ENCODE results near the gene ADCY5.
"Not testable (repeated sequence)": the region's sequence is repeated elsewhere in the genome, so short reads cannot be mapped to it uniquely, and the experiment has no call there.

Gene ADCY5

GRCh38 chr3:123448536-123449101 lies at the start of gene ADCY5:
ADCY5 (minus strand) TSS chr3:123449090; CDS start chr3:123448545, 545 bp downstream.
- peak; percentile 18 for DNase-seq

- no peak for DNase-seq
Observed at GRCh38 chr3:123493912-123494311, 45.0 kb upstream of the ADCY5 start.

GRCh38 chr3:123491966-123492587 lies 43.2 kb upstream of the ADCY5 start:
- no peak for DNase-seq

- peak; percentile 71 for DNase-seq
Observed at GRCh38 chr3:123489400-123490004, 40.6 kb upstream of the ADCY5 start.

GRCh38 chr3:123488645-123489347 lies 39.9 kb upstream of the ADCY5 start:
- no peak for DNase-seq

- DNase-seq: not testable (repeated sequence)
Observed at GRCh38 chr3:123487063-123487462, 38.2 kb upstream of the ADCY5 start.

- DNase-seq: no peak
Observed at GRCh38 chr3:123486460-123486859, 37.6 kb upstream of the ADCY5 start.

- DNase-seq: no peak
Observed at GRCh38 chr3:123485551-123485950, 36.7 kb upstream of the ADCY5 start.

- no peak for DNase-seq
Observed at GRCh38 chr3:123483146-123483545, 34.3 kb upstream of the ADCY5 start.

- no peak for DNase-seq
Observed at GRCh38 chr3:123481722-123482457, 33.0 kb upstream of the ADCY5 start.

GRCh38 chr3:123481071-123481470 lies 32.2 kb upstream of the ADCY5 start:
- no peak for DNase-seq

GRCh38 chr3:123480428-123480827 lies 31.5 kb upstream of the ADCY5 start:
- DNase-seq: peak; percentile 12

- DNase-seq: no peak
Observed at GRCh38 chr3:123479891-123480290, 31.0 kb upstream of the ADCY5 start.

GRCh38 chr3:123478314-123478713 lies 29.4 kb upstream of the ADCY5 start:
- DNase-seq: no peak

- no peak for DNase-seq
Observed at GRCh38 chr3:123476967-123477750, 28.3 kb upstream of the ADCY5 start.

GRCh38 chr3:123475786-123476185 lies 26.9 kb upstream of the ADCY5 start:
- no peak for DNase-seq

GRCh38 chr3:123471106-123471505 lies 22.2 kb upstream of the ADCY5 start:
- no peak for DNase-seq

GRCh38 chr3:123469323-123469995 lies 20.6 kb upstream of the ADCY5 start:
- no peak for DNase-seq

- no peak for DNase-seq
Observed at GRCh38 chr3:123467046-123467445, 18.2 kb upstream of the ADCY5 start.

GRCh38 chr3:123464211-123464610 lies 15.3 kb upstream of the ADCY5 start:
- no peak for DNase-seq

- DNase-seq: no peak
Observed at GRCh38 chr3:123459862-123460261, 11.0 kb upstream of the ADCY5 start.

- DNase-seq: no peak
Observed at GRCh38 chr3:123458255-123458654, 9.4 kb upstream of the ADCY5 start.

Data from hematopoietic multipotent progenitor cell treated with erythropoietin and hydrocortisone succinate and interleukin-3 and kit ligand, for 6 days (in vitro differentiated cells).